ENCODE measurements around the gene APBA3. TPM values are rescaled to one million over a fixed set of nuclear protein-coding genes. Genes with fewer than 3 reads are reported as not detected.

The APBA3 gene
- total and polyA plus RNA-seq, 12 donors = 7.4 to 22.6 (median 11.5) TPM

GRCh38 chr19:3792114-3792513 is 30.6 kb upstream of the APBA3 start:
- intact Hi-C loops (cut with DNase I) = no loop called here
- Histone ChIP-seq H3K27me3 (peaks cover 0 to 7% (median 2%) of the 10 kb centered on the region in 7 donors), H3K4me1 (no peaks in the 10 kb centered on the region), H3K27ac (no peak overlapping the region), H3K9me3 (peaks cover 0 to 21% (median 4%) of the 10 kb centered on the region in 11 donors), H3K4me3 (no peak overlapping the region), H3K36me3 (no peaks in the 10 kb centered on the region)
- ATAC-seq (no peak), DNase-seq (no peak)
- 71 to 72% methylated on average over 3 of the region's 3 CpGs for WGBS, 2 donors
- TF ChIP-seq CTCF (IDR thresholded peaks at IDR 0.05) = no peak

- no peak for ATAC-seq
- Histone ChIP-seq H3K27me3 (peaks cover 1 to 17% (median 11%) of the 10 kb centered on the region in 7 donors), H3K27ac (no peak overlapping the region), H3K9me3 (peaks cover 0 to 9% (median 0%) of the 10 kb centered on the region in 11 donors), H3K36me3 (no peaks in the 10 kb centered on the region), H3K4me1 (peaks cover 0 to 2% (median 0%) of the 10 kb centered on the region in 9 donors), H3K4me3 (no peak overlapping the region)
- intact Hi-C loops (cut with DNase I) = no loop called here
- no peak for TF ChIP-seq CTCF (IDR thresholded peaks at IDR 0.05)
- WGBS, 2 donors = 79 to 84% methylated on average over 7 of the region's 7 CpGs
- no peak for DNase-seq
These were observed 29.4 kb upstream of the APBA3 start for GRCh38 chr19:3790941-3791340.

- no peak overlapping the region for H3K27ac ChIP-seq
- H3K4me1 ChIP-seq = peaks cover 0 to 7% (median 3%) of the 10 kb centered on the region in 9 donors
- ATAC-seq (no peak), DNase-seq (no peak)
- peaks cover 0 to 8% (median 0%) of the 10 kb centered on the region in 11 donors for H3K9me3 ChIP-seq
- no peak overlapping the region for H3K4me3 ChIP-seq
- intact Hi-C loops (cut with DNase I) = no loop called here
- WGBS, 2 donors = 72 to 74% methylated on average over 6 of the region's 6 CpGs
- H3K36me3 ChIP-seq = no peaks in the 10 kb centered on the region
- TF ChIP-seq CTCF (IDR thresholded peaks at IDR 0.05) = no peak
- H3K27me3 ChIP-seq = peaks cover 8 to 23% (median 18%) of the 10 kb centered on the region in 7 donors
These were observed 28.8 kb upstream of the APBA3 start for GRCh38 chr19:3790209-3790734.

GRCh38 chr19:3788996-3789778 is 27.7 kb upstream of the APBA3 start:
- H3K9me3 ChIP-seq = peaks cover 0 to 8% (median 0%) of the 10 kb centered on the region in 11 donors
- H3K27me3 ChIP-seq = peaks cover 14 to 34% (median 29%) of the 10 kb centered on the region in 7 donors
- DNase-seq = no peak
- H3K36me3 ChIP-seq = no peaks in the 10 kb centered on the region
- ATAC-seq = no peak
- WGBS, 2 donors = 40 to 53% methylated on average over 15 to 16 of the region's 16 CpGs
- intact Hi-C loops (cut with DNase I) = no loop called here
- H3K27ac ChIP-seq = peak overlapping the region in 1 of 10 donors; percentile 44
- no peak for TF ChIP-seq CTCF (IDR thresholded peaks at IDR 0.05)
- H3K4me3 ChIP-seq = no peak overlapping the region
- peaks cover 0 to 12% (median 3%) of the 10 kb centered on the region in 9 donors for H3K4me1 ChIP-seq
